NCI-H2171 (cell line): Measurements from ENCODE around the gene FAM241B.

ENCODE experiments used
- DNase-seq: peaks from one replicate; lab custom pipeline; 2025; lab: John Stamatoyannopoulos, UW

Gene FAM241B

DNA sequence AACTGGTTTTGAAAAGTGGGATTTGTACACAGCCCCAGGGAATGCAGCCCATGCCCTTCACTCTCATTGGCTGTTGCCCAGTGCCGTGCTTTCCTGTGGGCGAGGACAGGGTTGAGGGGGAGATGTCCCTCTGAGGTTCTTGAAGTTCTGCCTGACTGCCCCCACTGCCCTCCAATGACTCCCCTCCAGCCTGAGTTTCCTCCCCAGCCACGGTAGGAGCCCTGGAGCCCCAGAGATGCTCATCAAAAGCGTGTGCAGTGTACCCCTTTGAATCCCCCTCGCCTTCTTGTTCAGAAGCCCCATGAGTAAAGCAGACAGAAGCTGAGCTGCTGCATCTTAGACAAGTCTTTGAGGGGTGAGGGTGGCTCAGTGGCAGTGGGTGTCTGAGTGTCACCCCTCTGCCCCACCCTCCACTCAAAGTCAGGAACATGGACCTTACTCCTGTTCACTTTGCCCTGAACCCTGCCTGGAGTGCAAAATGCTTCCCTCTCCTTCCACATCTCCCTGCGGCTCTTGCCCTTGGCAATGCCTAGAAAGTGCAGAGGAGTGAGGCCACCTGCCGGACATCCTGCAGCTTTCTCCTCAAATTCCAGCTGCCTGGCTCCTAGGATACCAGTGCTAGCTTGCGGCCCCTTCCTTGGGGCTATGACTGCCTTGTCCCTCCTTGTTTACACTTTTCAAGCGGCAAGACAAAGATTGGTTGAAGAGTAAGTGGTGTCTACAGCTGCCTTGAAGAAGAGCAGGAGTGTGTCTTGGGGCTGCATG is 19.9 kb downstream of the FAM241B start:
- no peak for DNase-seq

DNA sequence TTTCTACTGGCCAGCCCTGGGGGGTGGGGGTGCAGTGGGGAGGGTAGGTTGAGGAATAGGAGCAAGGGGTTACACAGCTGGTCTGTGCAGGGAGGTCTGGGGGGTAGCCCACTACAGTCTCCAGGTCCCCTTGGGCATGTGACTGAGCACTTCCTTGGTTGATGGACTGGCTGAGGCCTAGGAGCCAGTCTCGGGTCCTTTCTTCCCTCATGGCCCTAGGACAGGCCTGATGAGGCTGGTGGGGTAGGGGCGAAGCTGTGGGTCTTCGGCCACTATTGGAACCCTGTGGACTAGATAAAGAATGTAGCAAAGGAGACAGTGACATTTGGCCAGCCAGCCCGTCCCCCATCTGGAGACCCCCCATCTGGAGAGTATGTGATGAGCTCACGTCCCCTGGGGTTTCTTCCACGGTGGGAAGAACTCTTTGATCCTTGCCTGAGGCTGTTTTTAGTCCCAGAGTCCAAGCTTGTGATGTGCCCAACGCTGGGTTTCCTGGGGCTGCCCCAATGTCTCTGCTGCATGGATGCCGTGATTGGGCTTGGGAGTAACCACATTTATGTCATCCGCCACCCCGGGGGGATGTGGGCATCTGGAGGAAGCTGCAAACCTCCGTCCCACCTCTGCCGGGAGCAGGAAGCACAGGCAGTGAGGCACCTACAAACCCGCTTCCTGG is 20.7 kb downstream of the FAM241B start:
- no peak for DNase-seq

DNA sequence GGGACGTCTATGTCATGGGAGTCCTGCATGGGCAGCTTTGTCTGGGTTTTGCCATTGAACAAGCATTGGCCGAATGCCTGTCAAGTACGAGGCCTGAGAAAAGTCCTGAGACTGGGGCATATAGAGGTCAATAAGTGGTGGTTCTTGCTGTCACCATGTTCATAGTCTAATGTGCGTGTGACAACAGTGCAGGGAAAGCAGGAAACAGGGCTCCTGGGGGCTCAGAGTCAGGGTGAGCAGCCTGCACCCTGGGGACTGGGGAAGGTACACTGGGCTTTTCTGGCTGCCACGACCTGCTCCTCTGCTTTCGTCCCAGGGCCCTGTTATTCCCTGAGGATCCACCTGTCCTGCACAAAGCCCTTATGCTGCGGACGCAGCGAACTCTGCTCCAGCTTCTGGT is 21.3 kb downstream of the FAM241B start:
- no peak for DNase-seq

DNA sequence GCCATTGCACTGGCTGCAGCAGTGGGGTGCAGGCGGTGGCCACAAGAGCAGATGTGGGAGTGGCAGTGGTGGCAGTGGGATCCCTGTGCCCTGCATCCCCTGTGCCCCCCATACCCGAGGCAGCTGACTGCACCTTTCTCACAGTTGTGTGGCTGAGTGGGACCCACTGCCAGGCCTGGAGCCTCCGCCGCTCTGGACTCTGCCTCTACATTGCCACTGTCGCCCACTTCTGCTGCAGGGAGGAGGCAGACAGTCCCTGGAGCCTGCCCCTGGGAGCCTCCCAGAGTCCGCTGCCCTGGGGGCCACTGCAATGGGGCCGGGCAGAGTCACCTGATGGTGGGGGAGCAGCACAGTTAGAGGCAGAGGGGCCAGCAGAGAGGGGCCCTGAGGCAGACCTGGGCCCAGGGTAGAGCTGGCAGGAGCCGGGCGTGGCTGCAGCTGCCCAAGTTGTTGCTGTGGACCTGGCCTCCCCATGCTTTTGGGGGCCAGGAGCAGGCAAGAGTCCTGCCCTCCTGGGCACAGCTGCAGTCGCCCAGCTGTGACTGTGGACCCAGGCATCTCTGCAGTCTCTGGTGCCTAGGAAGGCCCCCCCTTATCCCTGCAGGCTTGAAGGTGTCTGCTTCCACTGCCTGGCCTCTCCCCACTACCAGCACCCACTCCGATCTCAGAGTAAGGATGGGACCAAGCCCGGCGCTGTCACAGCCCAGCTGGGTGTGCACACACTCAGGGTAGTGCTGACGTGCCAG is 22.2 kb downstream of the FAM241B start:
- DNase-seq: no peak

DNA sequence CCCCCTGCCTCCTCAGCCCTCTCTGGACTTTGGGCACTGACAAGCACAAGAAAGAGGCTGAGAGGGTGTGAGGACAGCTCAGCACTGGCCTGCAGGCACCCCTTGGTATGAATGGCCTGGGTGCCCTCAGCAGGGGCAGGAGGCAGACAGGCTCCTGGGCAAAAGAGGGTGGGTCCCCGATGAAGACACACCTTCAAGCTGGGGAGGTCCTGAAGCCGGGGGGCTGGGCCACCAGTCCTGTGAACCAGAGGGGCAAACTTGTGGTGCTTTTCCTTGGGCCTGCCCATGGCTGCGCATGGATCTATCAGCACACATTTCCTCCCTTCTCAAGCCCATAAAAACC is 22.8 kb downstream of the FAM241B start:
- no peak for DNase-seq

DNA sequence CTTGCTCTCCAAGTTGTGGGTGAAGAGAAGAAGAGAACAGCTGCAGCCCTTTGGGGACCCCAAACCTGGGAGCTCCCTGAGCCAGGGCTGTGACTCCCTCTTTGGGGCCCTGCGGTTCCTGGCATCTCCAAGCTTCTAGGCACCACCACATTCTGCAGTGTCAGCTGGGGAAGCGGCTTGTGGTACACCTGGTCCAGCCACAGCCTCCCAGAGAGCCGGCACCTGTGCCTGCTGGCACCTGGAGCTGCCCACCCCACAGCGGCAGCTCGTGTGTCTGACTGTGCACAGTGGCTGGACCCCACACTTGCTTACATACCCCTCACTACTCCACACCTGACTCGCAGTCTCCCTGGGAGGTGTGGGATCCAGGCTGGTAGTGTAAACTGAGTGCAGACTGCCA is 23.5 kb downstream of the FAM241B start:
- no peak for DNase-seq

DNA sequence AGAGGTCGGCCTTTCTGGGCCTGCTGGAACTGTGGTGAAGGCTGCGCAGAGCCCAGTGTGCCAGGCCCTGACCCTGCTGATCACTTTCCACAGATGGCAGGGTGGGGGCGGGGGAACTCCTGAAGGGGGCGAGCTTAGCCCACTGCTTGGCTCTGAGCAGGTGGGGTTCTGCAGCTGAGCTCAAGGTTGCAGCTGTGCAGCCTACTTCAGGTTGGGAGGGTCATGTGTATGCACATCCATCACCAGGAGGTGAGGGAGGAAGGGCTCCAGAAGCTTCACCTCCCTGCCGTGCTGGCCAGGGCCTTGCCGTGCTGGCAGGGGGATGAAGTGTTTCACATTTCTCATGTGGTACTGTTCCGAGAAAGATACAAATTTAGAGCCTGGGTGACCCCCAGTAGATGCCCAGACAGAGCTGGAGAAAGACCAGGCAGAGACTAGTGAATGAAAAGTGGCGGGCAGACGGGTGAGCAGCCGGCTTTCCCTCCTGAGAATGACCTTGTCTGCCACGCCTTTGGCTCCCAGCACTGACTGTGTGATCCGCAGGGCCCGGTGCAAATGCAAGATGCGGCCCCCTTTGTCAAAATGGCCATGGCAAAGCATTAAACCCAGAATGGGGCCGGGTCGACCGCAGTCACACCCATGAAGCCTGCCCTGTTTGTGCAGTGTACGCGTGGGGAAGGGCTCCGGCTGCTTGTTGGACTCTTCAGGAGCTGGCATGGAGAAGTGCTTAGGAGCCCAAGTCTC is 25.2 kb downstream of the FAM241B start:
- no peak for DNase-seq

DNA sequence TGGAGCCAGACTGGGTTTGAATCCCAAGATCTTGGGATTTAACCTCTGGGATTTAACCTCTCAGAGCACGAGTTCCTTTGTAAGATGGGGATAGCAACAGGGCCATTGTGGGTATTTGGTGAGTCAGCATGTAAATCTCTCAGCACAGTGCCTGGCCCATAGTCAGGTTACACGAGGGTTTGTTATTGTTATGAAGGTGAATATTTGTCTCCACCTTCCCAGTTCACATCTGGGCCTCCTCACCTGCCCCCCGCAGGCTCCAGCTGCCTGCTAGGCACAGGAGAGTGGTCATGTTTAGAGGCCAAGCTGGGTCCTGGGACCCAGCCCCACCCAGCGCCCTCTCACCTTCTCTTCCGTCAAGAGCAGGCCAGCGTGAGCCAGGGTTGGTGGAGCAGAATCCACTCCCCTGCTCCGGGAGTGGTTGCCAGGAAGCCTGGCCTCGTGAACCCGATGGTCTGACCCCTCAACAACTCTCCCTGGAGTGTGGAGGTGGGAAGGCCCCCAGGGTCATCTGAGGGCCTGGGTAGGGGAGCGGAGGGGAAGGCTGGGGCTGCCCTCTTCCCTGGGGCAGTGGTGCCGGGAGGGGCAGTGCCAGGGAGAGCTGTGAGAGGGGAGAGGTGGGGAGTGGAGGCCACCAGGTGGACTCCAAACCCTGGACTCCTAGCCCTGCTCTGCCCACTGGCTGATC is 26.0 kb downstream of the FAM241B start:
- no peak for DNase-seq

DNA sequence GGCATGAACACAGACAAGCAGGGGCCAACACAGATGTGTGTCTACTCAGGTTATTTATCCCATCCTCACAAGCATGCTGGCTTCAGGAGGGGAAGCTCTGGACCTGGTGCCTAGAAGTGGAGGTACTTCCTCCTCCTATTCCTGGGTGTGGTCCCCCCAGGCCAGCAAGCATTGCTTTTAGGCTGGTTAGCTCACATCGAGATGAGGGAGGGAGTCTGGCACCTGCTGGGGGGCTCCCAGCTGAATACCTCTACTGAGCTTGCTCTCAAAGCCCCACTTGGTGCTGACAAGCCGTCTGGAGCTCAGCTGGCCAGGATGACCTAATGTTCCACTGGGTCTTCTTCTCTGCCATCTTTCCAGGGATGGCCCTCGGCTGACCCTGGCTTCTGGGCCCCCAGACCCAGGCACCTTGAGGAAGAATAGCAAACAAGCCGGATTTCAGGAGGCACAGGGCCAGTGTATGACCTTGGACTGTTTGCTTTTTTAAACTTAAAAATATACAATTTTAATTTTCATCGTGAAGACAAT is 26.8 kb downstream of the FAM241B start:
- no peak for DNase-seq

DNA sequence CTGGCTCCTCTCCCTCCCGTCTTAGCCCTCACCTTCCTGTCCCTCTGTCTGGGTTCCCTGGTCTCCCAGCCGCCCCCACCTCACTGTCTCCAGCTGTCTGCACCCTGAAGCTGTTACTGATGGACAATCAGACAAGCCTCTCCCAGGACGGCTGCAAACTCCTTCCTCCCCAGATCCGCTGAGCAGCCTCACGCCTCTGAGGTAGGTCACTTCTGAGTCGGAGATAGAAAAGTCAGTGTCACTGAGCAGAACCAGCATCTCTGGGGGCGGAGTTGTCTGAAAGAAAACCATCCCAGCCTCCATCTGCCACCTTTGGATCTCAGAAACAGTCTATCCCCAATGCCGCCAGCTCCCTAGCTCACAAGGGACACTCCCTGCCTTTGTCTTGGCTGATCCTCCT is 27.4 kb downstream of the FAM241B start:
- no peak for DNase-seq

DNA sequence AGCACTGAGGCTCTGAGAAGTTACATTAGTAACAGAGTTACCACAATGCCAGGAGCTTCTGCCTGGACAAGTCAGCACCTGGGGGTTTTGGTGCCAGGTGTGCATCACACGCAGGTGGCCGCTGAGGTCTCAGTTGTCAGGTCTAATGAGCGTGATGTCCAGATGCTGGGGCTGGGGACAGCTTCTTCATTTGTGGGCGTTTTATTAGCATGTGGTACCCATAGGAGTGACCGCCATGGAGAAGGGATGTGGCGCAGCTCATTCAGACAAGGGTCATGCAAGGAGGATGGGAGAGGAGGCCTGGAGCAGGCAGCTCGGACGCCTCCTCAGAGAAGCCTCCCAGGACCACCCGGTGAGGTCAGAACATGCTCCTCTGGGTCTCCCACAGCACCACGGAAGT is 27.8 kb downstream of the FAM241B start:
- no peak for DNase-seq

DNA sequence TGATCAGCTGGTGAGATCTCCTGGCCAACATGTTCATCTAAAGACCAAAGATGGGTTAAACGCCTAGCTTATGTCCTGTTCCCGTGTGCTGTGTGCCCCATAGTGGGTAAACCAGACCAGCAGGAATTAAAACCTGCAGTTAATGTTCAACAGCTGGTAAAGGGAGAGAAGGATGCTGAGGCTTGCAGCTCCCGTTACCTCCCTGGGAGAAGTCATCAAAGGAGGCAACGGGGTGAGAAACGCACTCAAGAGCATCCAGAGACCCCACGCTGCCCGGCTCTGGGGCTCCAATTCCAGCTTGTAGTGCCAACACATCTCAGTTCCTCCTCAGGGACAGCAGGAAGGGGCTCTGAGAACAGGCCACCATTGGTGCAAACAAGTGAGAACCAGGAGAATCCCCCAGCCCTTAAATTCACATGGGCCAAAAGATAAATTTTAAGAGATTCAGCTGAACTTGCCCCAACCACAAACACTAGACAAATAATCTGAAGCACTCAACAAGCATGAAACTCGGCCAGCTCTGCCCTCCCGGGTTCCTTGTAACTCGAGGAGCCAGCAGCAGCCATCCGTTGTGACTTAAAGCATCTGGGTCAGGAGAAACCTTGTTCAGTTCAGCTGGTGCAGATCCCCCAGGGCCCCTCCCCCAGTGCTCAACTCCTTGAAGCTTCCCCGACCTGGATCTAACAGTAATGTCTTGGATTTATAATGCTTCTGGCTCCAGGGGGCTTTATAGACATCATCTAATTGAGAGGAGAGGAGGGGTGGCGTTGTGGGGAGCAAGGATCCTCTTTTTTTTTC is 29.4 kb downstream of the FAM241B start:
- no peak for DNase-seq

DNA sequence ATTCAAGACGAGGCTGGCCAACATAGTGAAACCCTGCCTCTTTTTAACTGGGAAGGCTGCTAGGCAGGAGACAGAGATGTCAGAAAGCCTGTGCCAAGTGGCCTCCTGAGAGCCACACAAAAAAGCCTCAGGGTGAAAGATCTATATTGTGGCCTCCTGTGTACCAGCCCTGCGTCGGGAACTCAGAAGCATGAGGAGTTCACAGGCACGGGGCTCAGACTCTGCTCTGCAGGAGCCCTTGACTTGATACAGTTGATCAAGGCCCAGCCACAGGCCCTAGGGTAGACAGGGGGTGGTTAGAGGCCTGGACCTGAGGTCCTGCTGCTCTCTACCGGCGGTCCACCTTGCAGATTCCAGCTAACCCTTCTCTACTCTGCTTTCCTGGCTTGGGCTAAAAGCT is 30.2 kb downstream of the FAM241B start:
- DNase-seq: no peak

DNA sequence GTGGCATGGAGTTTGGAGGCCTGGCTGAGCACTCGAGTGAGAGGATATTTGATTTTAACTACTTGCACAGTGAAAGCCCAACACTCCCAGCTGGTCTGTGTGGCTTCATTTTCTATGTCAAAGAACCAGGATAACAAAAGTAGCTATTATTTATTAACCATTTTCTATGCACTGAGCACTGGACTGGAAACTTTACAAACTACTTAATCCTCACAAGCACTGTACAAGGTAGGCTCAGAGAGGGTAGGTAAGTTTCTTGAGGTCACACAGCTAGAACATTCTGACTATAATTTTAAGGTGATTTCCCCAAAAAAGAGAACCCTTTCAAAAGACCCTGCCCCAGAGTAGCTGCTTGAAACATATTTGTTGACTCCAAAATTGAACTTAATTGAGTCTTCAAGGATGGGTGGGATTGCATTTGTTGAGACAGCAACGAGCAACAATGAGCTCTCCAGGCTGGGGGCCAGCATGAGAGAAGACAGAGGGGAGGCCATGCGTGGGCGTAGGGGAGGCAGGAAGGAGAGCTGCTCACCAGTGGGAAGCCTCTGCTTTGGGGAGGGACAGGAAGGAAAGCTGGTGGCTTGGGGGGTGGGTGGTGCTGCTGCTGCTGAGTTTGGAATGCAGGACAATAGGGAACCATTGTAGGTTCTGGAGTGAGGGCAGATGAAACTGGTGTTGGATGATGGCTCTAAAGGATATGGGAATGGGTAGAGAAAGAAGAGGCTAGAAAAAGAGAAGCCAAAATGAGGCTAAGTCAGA is 31.5 kb downstream of the FAM241B start:
- DNase-seq: no peak

DNA sequence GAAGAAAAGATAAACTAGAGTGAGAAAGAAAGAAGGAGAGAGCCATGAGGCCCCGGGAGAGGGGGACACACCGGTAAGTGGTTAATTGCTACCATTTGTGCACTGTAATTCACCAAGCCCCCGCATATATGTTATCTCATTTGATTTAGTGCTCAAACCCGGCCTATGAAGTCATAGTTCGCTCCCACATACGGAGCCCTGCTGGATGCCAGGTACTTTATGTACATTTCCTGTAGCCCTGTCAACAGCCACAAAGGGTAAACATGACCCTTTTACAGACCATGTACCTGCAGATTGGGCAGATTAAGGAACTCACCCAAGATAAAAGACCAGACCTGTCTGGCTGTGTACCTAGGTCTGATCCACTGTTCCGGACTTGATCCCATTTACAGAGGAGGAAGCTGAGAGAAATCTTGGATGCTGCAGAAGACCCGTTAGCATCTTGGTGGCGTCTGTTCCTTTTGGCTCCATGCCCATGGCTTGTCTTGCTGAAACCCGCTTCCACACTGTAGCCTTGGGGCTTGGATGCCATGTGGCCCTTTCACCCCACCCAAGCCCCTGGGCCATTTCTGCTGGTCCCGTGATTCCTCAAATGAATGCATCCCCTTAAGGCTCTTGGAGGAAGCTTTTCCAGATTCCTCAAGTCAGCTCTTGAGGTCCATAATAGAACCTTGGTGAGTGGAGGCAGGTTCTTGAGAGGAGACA is 32.3 kb downstream of the FAM241B start:
- DNase-seq: no peak

DNA sequence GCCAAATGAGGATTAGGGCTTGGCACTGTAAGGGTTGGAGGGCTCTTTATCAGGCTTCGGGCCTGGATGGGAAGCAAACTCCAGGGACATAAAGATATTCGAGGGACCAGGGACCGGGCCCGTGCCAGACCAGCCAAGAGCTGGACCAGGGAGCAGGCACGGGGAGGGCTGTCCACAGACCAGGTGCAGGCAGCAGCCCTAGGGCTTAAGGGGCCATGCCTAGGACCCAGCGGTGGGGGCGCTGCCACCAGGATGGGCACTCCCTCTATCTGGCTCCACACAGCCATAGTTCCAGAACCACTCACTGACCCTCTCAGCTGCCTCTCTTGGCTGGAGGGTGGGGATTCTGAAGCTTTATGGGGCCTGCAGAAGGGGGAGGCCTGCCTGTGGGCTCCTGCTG is 32.9 kb downstream of the FAM241B start:
- no peak for DNase-seq

DNA sequence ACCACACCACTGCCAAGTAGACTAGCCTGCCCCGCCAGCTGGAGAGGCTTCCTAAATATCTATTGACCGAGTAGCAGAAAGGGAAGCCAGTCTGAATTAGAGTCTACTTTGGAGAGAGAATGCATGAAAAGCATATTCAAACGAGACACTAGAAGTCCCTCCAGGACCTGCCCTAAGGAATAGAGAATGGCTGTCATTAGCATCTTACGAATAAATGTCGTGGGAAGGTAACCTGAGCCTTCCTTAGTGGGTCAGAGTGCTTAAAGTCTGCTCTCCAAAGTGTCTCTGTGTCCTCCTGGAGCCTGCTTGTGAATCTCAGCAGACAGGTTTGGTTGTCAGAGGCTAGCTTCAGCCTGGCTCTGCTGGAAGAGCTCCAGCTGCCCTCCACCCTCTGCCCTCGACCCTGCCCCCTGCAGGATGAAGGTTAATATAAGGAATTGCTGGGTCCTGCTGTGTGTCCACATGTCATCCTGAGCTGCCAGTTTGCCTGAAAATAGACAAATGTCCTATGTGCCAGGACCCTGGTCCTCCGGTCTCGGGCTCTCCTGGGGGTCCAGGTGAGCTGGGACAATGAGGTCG is 33.4 kb downstream of the FAM241B start:
- no peak for DNase-seq

DNA sequence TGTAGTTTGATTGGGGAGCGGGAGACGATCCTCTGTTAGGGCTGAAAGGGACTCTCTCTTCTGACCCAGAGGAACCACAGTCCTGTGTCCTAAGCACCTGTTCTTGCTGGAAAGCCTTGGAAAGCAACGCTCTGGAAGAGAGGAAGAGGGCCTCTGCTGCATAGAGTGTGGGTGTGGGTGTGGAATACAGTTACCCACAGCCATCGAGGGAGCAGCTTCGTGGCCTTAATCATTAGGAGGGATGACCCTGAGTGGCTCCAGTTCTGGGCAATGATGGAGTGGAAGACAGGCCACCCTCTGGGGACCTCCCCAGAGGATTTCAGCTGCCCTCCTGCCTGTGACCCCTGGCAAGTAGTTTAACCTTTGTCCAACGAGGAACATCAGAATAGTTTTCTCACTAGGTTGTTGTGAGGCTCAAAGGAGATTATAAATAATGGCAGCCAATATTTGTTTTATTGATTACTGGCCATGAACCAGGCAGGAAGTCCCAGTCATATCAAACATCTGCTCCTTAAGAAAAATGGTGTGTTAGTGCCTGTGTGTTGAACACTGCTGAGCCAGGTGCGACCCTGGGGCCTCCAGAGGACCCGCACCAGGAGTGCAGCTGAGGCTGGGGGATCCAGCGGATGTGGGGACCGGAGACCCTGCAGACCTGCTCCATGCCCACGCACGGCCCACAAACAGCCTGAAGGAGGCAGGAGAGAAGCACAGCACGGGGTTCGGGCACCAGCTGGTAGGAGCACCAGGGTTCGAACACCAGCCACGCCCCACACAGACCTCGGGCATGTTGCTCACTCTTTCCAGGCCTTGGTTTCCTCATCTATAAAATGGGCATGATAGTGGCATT is 35.6 kb downstream of the FAM241B start:
- no peak for DNase-seq
